Measurements from ENCODE around the gene LGALS9B. TPM values are rescaled to one million over a fixed set of nuclear protein-coding genes. Genes with fewer than 3 reads are reported as not detected.
A peak's percentile ranks its signal among the peaks of the same experiment; 100 is the strongest.
"Not testable (repeated sequence)": the region's sequence is repeated elsewhere in the genome, so short reads cannot be mapped to it uniquely, and the experiment has no call there.

Gene LGALS9B
- total and polyA plus RNA-seq, 2 of the 13 experiments (the other 11 are each of a cell fraction or from before 2014, with no cell fraction given) = not detected

GRCh38 chr17:20422826-20423225 is 44.5 kb downstream of the LGALS9B start:
- H3K79me2 ChIP-seq (ENCODE audit: insufficient read depth, low read length); H3K4me1 ChIP-seq (ENCODE audit: insufficient read depth, low read length); POLR2A ChIA-PET; H3K27me3 ChIP-seq (ENCODE audit: control insufficient read depth in 1 of 2, insufficient read depth in 2 of 2, low read length in 2 of 2); H3K9ac ChIP-seq (ENCODE audit: insufficient read depth, low read depth, low read length); in situ Hi-C loops (cut with HindIII; ENCODE audit: extremely low pct_ligation_motif_present, low pct_unique_long_range_greater_than_20kb); H4K20me1 ChIP-seq (ENCODE audit: insufficient read depth, low read length); intact Hi-C loops (cut with micrococcal nuclease; ENCODE audit: unreplicated experiment); H3K36me3 ChIP-seq (replicated peaks in 1 of 2; ENCODE audit: control insufficient read depth in 1 of 2, insufficient read depth in 2 of 2, low read length in 2 of 2); H3K4me2 ChIP-seq (ENCODE audit: low read depth, low read length); H2AFZ ChIP-seq (ENCODE audit: low read length); H3K27ac ChIP-seq (ENCODE audit: extremely low read length, insufficient read depth, low read length); DNase-seq (ENCODE audit: low spot score); H3K9me3 ChIP-seq (ENCODE audit: low read length); FAIRE-seq; H3K4me3 ChIP-seq (replicated peaks in 1 of 3; ENCODE audit: insufficient read depth in 1 of 3, low read depth in 2 of 3, low read length in 3 of 3); BruUV-seq (replicated peaks); ATAC-seq; CTCF ChIA-PET (ENCODE audit: low intra/inter-chr PET ratio, low total read pairs): not testable (repeated sequence)
- WGBS (ENCODE audit: low lambda C conversion rate) = 0% methylated on average over 1 of the region's 5 CpGs

GRCh38 chr17:20418838-20419237 is 48.5 kb downstream of the LGALS9B start:
- intact Hi-C loops (cut with micrococcal nuclease; ENCODE audit: unreplicated experiment); H3K9ac ChIP-seq (ENCODE audit: insufficient read depth, low read depth, low read length); H3K79me2 ChIP-seq (ENCODE audit: insufficient read depth, low read length); H3K4me3 ChIP-seq (replicated peaks in 1 of 3; ENCODE audit: insufficient read depth in 1 of 3, low read depth in 2 of 3, low read length in 3 of 3); H3K4me2 ChIP-seq (ENCODE audit: low read depth, low read length); H3K9me3 ChIP-seq (ENCODE audit: low read length); H3K4me1 ChIP-seq (ENCODE audit: insufficient read depth, low read length); CTCF ChIA-PET (ENCODE audit: low intra/inter-chr PET ratio, low total read pairs); H4K20me1 ChIP-seq (ENCODE audit: insufficient read depth, low read length); BruUV-seq (replicated peaks); in situ Hi-C loops (cut with HindIII; ENCODE audit: extremely low pct_ligation_motif_present, low pct_unique_long_range_greater_than_20kb); POLR2A ChIA-PET; H3K36me3 ChIP-seq (replicated peaks in 1 of 2; ENCODE audit: control insufficient read depth in 1 of 2, insufficient read depth in 2 of 2, low read length in 2 of 2); H3K27me3 ChIP-seq (ENCODE audit: control insufficient read depth in 1 of 2, insufficient read depth in 2 of 2, low read length in 2 of 2); DNase-seq (ENCODE audit: low spot score); FAIRE-seq; H3K27ac ChIP-seq (ENCODE audit: extremely low read length, insufficient read depth, low read length); H2AFZ ChIP-seq (ENCODE audit: low read length): not testable (repeated sequence)
- WGBS (ENCODE audit: low lambda C conversion rate) = 0% methylated on average over 1 of the region's 8 CpGs
- ATAC-seq = peak; percentile 71

GRCh38 chr17:20417492-20418080 is 49.8 kb downstream of the LGALS9B start:
- H3K4me3 ChIP-seq (replicated peaks in 1 of 3; ENCODE audit: insufficient read depth in 1 of 3, low read depth in 2 of 3, low read length in 3 of 3); H3K27ac ChIP-seq (ENCODE audit: extremely low read length, insufficient read depth, low read length); H3K9me3 ChIP-seq (ENCODE audit: low read length); intact Hi-C loops (cut with micrococcal nuclease; ENCODE audit: unreplicated experiment); CTCF ChIA-PET (ENCODE audit: low intra/inter-chr PET ratio, low total read pairs); H2AFZ ChIP-seq (ENCODE audit: low read length); ATAC-seq; H4K20me1 ChIP-seq (ENCODE audit: insufficient read depth, low read length); BruUV-seq (replicated peaks); DNase-seq (ENCODE audit: low spot score); H3K4me1 ChIP-seq (ENCODE audit: insufficient read depth, low read length); H3K36me3 ChIP-seq (replicated peaks in 1 of 2; ENCODE audit: control insufficient read depth in 1 of 2, insufficient read depth in 2 of 2, low read length in 2 of 2); H3K79me2 ChIP-seq (ENCODE audit: insufficient read depth, low read length); H3K27me3 ChIP-seq (ENCODE audit: control insufficient read depth in 1 of 2, insufficient read depth in 2 of 2, low read length in 2 of 2); in situ Hi-C loops (cut with HindIII; ENCODE audit: extremely low pct_ligation_motif_present, low pct_unique_long_range_greater_than_20kb); H3K9ac ChIP-seq (ENCODE audit: insufficient read depth, low read depth, low read length); FAIRE-seq; H3K4me2 ChIP-seq (ENCODE audit: low read depth, low read length); POLR2A ChIA-PET: not testable (repeated sequence)
- WGBS (ENCODE audit: low lambda C conversion rate) = 24% methylated on average over 2 of the region's 7 CpGs

GRCh38 chr17:20416381-20416911 is 50.9 kb downstream of the LGALS9B start:
- H3K27ac ChIP-seq (ENCODE audit: extremely low read length, insufficient read depth, low read length); H3K4me2 ChIP-seq (ENCODE audit: low read depth, low read length); H3K27me3 ChIP-seq (ENCODE audit: control insufficient read depth in 1 of 2, insufficient read depth in 2 of 2, low read length in 2 of 2); BruUV-seq (replicated peaks); intact Hi-C loops (cut with micrococcal nuclease; ENCODE audit: unreplicated experiment); H3K36me3 ChIP-seq (replicated peaks in 1 of 2; ENCODE audit: control insufficient read depth in 1 of 2, insufficient read depth in 2 of 2, low read length in 2 of 2); H3K4me1 ChIP-seq (ENCODE audit: insufficient read depth, low read length); H3K9ac ChIP-seq (ENCODE audit: insufficient read depth, low read depth, low read length); H4K20me1 ChIP-seq (ENCODE audit: insufficient read depth, low read length); H3K4me3 ChIP-seq (replicated peaks in 1 of 3; ENCODE audit: insufficient read depth in 1 of 3, low read depth in 2 of 3, low read length in 3 of 3); POLR2A ChIA-PET; FAIRE-seq; H2AFZ ChIP-seq (ENCODE audit: low read length); H3K9me3 ChIP-seq (ENCODE audit: low read length); CTCF ChIA-PET (ENCODE audit: low intra/inter-chr PET ratio, low total read pairs); ATAC-seq; H3K79me2 ChIP-seq (ENCODE audit: insufficient read depth, low read length); in situ Hi-C loops (cut with HindIII; ENCODE audit: extremely low pct_ligation_motif_present, low pct_unique_long_range_greater_than_20kb); DNase-seq (ENCODE audit: low spot score): not testable (repeated sequence)
- WGBS (ENCODE audit: low lambda C conversion rate) = 0% methylated on average over 2 of the region's 8 CpGs
